Measurements from ENCODE around the gene LCMT2. TPM values are rescaled to one million over a fixed set of nuclear protein-coding genes. Genes with fewer than 3 reads are reported as not detected.

Gene LCMT2
- total RNA-seq, 2 experiments from 2014 or later: 13.2 to 13.3 TPM

- POLR2A ChIA-PET: no interaction called here
- CTCF ChIA-PET: interaction anchor here (0.8 to 1.7 kb wide), 2 partner anchors 35 to 52 kb away, joined by 3 to 6 read pairs; no protein-coding TSS in a partner anchor
Observed at GRCh38 chr15:43277901-43278300, 52.5 kb downstream of the LCMT2 start.

GRCh38 chr15:43277231-43277823 lies 53.0 kb downstream of the LCMT2 start:
- POLR2A ChIA-PET: no interaction called here
- CTCF ChIA-PET: interaction anchor here (1.6 to 1.7 kb wide), 3 partner anchors 8 to 51 kb away, joined by 4 to 10 read pairs (median 6); no protein-coding TSS in a partner anchor

DNA sequence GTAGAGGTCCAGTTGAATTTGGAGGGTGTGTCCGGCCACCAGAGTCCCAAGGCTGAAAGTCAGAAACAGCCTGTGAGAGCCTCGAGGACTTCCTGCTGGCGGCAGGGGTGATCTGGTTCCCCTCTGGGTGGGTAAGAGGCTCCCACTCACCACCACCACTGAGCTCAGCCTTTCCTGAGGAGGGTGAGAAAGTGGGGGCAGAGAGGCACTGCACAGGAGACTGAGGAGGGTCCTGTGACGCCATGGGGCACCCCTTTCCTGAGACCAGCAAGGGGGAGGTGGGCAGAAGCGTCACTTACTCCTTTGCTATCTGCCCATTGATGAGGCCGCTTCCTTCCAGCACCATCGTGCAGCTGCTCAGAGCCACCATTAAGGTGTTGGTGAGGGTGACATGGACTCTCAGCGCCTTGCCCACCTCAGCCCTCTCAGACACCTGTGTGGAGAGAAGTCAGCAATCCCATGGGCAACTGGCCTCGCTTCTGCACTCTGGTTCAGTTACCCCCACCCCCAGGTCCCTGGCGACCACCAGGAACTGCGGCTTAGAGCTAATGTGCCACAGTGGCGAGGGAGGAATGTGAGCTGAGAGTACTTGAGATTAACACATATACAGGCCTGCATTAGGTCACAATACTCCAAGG lies 53.7 kb downstream of the LCMT2 start:
- ChIA-PET CTCF (interaction anchor here (1.6 to 1.7 kb wide), 3 partner anchors 9 to 51 kb away, joined by 4 to 10 read pairs (median 6); no protein-coding TSS in a partner anchor), POLR2A (no interaction called here)

DNA sequence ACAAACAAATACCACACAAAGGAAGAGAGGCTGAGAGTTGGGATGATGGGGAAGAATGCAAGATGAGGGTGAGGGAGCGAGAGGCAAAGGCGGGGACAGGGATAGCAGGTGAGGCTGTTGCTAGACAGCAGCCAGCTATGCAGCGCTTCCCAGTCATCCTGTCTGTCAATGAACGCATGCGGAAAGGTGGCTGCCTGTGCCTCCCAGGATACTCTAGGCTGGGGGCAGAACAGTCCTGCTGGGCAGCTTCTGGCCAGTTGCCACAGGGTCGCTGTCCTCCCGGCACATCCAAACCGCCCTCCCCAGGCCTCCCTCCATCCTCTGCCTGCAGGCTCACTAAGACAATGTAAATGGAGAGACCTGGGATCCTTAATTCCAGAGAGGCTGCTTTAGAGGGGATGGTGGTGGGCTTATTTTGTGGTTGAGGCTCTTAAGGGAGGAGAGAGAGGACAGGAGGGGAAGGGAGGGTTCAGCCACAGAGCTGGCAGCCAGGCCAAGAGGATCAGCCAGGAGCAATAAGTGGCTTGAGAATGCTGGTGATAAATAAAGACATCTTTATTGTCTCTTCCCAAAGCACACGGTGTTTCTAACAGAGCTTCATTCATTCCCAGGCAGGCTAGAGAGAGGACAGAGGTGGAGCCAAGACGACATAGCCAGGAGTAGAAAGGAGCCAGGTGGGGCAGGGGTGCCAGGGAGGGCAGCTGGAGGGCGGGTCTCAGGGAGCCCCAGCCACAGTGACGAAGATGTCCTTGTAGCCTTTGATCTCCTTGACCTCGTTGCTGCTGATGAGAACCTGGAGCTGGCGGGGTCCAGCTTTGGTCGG lies 54.4 kb downstream of the LCMT2 start:
- ChIA-PET POLR2A (no interaction called here), CTCF (interaction anchor here (1.6 to 1.7 kb wide), 3 partner anchors 10 to 50 kb away, joined by 4 to 10 read pairs (median 6); no protein-coding TSS in a partner anchor)

- POLR2A ChIA-PET: no interaction called here
Observed at GRCh38 chr15:43274136-43274535, 56.2 kb downstream of the LCMT2 start.

More at GRCh38 chr15:43274136-43274535, 56.2 kb downstream of the LCMT2 start:
- CTCF ChIA-PET: interaction anchor here (0.7 kb wide), 1 partner anchor 701 kb away, joined by 3 read pairs; no protein-coding TSS in a partner anchor

Other genes starting within 250 kb of the LCMT2 start
- gene UBR1, start 224.5 kb downstream of the LCMT2 start, total RNA-seq: 10 to 100 TPM; 26.7 to 29.8 TPM
- gene TMEM62, start 197.0 kb downstream of the LCMT2 start, total RNA-seq: 10 to 100 TPM; 15.0 to 16.0 TPM
- 10 to 100 TPM; 48.1 to 51.6 TPM for gene CCNDBP1, start 145.2 kb downstream of the LCMT2 start, total RNA-seq
- gene EPB42, start 109.6 kb downstream of the LCMT2 start, total RNA-seq: not detected
- gene TGM5, start 63.6 kb downstream of the LCMT2 start, total RNA-seq: not detected
- gene TGM7, start 28.3 kb downstream of the LCMT2 start, total RNA-seq: not detected
- gene ZSCAN29, start 40.5 kb upstream of the LCMT2 start, total RNA-seq: 10 to 100 TPM; 24.7 to 25.6 TPM
- 10 to 100 TPM; 42.8 to 45.3 TPM for gene TUBGCP4, start 40.5 kb upstream of the LCMT2 start, total RNA-seq
- 10 to 100 TPM; 29.1 to 29.4 TPM for gene TP53BP1, start 162.6 kb upstream of the LCMT2 start, total RNA-seq
- under 1 TPM; 0.76 to 0.82 TPM for gene MAP1A, start 187.0 kb upstream of the LCMT2 start, total RNA-seq